Measurements from ENCODE around the gene EYA2.

EYA2 gene

GRCh38 chr20:47013606-47014005 is 119.0 kb downstream of the EYA2 start:
- no peak for DNase-seq

DNA sequence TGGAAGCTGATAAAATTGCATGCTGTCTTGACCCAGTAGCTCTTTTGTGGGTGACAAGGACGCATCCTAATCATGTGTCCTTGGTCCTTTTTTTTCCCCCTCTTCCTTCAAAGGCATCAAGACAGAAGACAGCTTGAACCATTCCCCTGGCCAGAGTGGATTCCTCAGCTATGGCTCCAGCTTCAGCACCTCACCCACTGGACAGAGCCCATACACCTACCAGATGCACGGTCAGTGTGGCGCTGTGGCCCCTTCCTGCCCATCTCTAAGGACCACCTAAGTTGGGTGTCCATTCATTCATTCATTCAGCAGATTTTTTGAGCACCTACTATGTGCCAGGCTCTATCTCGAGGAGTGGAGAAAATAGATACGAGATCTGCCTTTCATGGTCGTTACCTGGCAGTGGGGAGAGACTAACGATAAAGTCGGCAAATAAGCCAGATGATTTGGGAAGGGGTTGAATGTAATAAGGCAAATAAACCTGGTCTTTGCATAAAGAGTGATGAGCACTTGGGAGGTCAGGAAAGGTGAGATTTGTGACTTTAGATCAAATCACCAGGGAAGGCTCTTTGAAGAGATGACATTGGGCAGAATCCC is 121.5 kb downstream of the EYA2 start:
- no peak for DNase-seq

DNA sequence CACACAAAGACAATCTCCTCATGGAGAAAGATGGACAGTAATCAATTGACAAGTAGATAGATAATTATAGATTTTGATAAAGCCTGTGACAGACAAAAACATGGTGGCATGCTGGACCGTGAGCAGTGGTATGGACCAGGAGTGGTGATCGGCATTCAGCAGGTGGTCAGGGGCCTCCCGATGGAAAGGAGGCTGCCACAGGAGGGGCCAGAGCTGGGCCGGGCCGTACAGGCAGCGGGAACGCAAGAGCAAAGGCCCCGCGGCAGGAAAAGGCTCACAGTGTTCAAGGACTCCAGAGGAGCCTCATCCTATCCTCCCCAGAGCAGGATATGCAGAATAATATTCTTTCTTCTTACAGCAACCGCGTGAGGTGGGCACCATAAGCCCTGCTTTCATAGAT is 123.7 kb downstream of the EYA2 start:
- DNase-seq, result no peak

DNA sequence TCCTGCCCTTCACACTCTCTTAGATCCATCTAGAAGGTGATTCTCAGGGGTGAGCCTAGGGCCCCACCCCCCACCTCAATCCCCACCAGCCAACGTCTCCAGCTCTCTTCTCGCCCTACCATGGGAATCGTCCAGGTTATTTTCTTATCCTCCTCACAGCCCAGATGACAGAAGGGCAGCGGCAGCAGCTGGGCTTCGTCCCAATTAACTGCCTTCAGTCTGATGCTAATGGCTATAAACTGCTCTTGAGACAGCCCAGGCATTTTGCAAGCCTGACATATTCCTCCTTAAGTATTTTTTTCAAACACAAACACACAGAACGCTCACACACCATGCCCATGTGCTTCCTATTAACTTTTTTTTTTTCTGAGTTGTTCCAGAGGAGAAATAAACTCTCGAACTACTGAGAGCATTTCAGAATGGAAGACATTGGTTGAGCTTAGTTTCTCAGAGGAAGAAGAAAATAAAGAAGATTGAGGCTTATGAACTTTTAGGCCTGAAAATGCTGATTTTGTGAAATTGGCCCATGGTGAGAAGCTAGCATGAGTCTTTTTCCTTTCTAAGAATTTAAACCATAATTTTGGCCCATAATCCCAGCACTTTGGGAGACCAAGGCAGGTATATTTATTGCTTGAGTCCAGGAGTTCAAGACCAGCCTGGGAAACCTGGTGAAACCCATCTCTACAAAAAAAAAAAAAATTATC is 124.6 kb downstream of the EYA2 start:
- DNase-seq, result no peak

DNA sequence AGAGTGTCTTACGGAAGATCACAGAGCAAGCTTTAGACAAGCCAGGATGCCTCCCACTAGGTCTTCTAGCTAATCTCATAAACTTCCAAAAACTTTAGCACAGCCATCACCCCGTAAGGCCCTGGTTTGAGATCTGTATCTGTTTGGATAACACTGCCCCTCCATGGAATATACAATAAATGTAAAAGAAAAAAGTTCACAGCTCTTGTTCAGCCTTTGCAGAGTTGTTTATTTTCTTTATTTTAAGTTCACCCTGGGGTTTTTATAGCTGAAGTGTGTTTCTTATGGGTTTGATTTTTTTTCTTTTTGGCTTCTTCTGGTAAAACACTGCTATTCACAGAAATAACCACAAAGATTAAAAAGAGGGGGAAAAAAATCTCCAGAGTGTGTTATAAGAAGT is 125.6 kb downstream of the EYA2 start:
- DNase-seq, result no peak

- DNase-seq, result no peak
These were observed 127.2 kb downstream of the EYA2 start for GRCh38 chr20:47021850-47022249.

DNA sequence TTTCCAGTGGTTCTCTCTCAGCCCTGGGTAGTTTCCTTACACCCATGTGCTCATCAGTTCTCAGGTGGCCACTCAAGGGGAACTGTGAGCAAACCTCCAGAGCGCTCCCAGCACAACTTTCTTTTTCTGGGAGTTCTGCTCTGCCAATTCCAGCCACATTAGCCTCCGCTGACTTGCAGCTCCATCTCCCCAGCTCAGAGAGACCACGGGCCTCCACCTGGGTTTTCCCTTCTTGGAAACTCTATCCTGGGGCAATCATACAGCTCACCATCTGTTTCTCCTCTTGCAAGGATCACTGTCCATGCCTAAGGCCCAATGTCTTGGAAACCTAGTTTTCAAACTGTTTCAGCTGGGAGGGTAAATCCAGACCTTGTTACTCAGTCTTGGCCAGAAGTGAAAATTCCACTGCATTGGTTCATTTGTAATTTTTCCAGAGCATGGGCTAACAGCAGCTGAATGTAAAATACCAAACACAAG is 129.9 kb downstream of the EYA2 start:
- no peak for DNase-seq

DNA sequence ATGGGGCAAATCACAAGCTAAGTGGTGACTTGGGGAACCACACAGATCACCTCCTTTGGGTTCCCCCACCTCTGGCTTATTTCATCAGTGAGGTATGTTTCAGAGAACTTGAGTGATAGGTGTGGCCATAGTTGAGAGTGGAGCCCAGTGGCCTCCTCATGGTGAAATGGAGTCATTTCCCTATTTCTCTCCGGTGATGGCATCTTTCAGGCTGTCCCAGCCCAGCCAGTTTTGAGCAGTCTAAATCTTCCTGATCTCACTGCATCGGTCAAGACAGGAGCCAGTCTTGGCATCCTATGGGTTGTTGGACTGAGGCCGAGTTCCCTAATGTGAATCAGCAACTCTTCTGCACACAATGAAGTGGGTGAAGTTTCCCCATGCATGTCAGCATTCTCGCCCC is 132.4 kb downstream of the EYA2 start:
- DNase-seq, result no peak

DNA sequence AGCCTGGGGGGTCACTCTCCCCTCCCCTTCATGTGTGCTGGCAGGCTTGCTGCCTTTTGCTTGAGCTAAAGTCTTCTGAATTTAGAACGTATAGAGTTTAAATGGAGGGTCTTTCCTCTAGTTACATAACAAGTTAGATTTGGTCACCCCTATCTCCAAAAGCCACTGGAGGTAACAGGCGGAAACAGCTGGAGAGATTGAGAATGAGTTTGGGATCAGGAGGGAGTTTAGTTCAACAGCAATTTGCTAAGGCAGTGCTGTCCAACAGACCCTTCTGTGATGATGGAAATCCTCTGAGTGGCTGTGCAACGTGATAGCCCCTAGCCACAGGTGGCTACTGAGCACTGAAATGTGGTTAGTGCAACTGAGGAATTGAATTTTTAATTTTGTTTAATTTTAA is 132.8 kb downstream of the EYA2 start:
- DNase-seq, result no peak

DNA sequence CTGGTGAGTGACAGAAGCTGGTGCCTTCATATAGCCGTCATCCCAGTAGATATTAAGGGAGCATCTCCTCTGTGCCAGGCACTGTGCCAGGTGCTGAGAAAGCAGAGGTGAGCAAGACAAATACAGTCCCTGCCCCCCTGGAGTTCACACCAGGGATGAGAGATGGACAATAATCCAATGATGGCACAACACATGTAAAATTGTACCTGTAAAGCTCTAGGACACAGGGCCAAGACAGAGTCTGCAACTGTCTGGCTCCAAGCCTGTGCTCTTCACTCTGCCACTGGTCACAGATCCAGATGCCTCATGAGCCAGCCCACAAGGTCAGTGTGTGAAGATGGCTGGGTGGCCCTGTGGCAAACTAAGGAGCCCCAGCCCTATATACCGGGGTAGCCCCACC is 133.8 kb downstream of the EYA2 start:
- no peak for DNase-seq

- no peak for DNase-seq
These were observed 135.2 kb downstream of the EYA2 start for GRCh38 chr20:47029845-47030244.

DNA sequence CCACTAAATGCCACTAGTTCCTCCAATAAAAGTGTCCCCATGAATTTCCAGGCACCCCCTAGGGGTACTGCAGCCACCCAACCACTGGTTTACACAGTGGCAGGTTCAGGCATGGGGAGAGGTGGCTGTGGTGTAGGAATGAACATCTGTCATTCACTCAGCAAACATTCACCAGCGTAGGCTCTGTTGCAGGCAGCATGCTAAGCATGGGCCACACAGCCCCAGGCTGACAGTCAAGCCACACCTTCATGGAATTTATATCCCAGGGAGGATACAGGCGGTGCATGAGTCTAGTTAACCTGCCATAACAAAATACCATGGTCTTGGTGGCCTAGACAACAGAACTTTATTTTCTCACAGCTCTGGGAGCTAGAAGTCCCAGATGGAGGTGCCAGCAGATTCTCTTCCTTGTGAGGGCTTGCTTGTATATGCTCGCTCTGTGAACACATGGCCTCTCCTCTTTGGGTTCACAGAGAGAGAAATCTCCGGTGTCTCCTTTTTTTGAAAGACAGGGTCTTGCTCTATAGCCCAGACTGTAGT is 135.7 kb downstream of the EYA2 start:
- no peak for DNase-seq

- no peak for DNase-seq
These were observed 136.4 kb downstream of the EYA2 start for GRCh38 chr20:47031004-47031403.

DNA sequence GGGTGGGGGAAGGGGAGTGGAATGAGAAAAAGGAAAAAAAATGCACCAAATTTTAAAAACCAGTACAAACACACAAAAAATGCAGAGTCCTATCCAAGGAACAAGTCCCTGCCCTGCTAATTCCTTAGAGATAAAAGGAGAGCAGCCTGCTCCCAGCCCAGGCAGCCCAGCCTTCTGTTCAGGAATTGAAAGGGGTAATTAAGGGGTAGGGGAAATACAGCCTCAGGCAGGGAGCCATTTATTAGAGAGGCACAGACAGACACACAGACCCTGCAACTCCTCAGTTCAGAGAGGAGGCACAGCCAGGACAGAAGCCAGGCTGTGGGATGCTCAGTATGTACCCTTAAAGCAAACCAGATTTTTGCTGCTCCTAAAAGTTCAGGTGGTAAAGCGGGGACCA is 137.2 kb downstream of the EYA2 start:
- no peak for DNase-seq

DNA sequence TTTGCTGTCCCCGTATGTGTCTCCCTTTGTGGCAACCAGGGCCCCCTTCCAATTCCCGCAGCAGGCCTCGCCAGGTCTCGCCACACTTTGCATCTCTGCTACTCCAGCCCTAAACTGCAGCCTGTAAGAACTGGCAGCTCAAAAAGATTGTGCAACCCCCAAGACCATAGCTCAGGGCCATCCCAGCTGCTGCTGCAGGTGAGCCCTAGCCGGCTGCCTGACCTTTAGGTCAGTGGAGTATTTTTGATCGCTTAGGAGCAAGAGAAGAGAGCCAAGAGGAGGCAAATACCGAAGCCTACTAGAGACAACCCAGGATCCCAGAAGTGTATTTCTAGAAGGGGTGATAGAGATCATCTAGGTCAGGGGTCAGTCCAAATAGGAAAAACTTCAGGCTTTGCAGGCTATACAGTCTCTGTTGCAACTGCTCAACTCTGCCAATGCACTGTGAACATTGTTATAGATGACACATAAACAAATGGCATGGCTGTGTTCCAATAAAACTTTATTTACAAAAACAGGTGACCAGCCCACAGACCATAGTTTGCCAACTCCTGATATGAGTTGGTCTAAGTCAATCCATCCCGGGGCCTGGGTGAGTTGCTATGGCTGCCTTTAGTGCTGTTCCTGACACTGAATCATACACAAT is 138.4 kb downstream of the EYA2 start:
- no peak for DNase-seq

DNA sequence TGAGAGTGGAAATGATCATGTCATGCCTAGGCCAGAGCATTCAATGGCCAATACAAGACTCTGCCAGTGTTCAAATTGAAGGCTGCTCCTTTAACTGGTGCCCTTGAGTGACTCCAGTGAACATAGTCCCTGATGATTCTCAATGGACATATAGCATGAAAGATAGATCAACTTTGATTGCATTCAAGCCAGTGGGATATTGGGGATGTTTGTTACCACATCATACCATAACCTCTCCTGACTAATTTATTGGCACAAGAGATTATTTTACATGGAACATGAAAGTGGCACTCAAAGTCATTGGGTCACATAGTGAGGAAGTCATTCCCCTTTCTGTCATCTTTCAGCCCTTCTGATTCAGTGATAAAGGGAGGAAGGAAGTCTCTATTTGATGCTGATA is 139.0 kb downstream of the EYA2 start:
- DNase-seq, result no peak

GRCh38 chr20:47035026-47035590 is 140.5 kb downstream of the EYA2 start:
- no peak for DNase-seq

DNA sequence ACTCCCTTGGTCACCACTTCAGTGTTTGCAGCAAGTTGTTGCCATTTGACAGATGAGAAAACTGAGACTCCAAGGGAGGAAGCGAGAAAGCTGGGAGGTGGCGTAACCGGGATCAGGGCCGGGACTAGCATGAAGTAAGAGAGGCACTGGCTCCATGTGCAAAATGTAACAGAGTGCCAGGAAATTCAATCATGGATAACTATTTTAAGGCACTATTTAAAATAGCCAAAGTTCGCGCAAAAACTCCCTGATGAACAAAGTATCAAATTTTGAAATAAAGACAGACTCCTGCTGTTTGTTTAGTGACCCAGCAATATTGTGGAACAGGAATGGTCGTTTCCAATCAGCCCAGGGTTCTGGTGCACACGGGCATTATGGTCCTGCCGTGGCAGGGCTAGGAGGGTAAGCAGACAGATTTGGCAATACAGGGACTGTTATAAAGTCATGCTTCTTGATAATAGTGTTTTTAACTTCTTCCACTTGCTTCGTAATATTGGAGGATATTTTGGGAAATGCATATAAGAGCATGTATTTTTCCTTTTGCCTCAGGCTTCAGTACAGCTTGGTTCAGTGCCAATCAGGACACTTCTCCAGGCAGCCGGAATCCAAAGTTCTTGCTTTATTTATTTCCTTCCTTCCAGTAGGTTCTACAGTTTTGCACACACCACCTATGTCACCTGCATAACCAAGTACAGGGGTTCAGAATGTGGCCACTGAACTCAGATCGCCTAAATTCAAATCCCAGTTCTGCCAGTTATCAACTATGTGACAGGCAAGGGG is 141.6 kb downstream of the EYA2 start:
- DNase-seq, result no peak

- no peak for DNase-seq
These were observed 144.2 kb downstream of the EYA2 start for GRCh38 chr20:47038566-47039560.

DNA sequence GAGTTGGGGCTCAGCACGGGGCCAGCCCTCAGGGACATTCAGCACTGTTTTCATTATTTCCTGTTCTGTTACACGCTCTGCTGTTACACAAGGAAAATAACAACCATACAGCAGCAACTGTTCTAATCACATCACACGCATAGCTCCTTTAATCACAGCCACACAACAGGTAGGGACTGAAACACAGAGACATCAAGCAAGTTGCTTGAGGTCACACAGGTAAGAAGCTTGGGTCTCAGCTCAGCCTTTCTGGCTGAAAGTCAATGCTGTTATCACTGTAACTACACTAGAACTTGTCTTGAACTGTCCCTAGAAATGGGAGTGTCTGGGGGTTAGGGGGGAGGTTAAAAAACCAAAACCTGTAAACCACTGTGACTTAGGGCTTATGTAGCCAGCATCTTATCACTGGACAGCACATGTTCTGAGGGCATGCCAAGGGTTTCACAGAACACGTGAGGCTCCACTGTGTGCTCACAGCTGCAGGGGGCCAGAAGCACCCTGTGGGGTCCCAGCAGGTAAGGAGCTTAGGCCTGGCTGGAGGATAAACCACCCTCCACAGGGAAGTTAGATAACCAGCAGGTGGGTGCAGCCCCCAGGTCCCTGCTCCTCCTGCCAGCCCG is 146.0 kb downstream of the EYA2 start:
- DNase-seq, result no peak

- no peak for DNase-seq
These were observed 146.8 kb downstream of the EYA2 start for GRCh38 chr20:47041396-47041899.

Data from stimulated activated CD4-positive, alpha-beta T cell treated with anti-CD3 and anti-CD28 coated beads, Interleukin-1b, Interleukin-23, amount 100 ng/mL, for 48 hours (primary cell).